ACC112 (cell line): ENCODE data around the gene EIPR1.

Source experiments
- H2AFZ ChIP-seq: fragments of 200-600 bp; sonication (generic); one replicate; pipeline ENCODE4 v1.6.0; 2017; ENCODE audit warnings: antibody characterized with exemption, low read length; ENCODE audit not compliant: unreplicated experiment
- H3K27ac ChIP-seq: fragments of 200-600 bp; sonication (generic); 2 replicates; pipeline ENCODE4 v1.5.1; 2014; ENCODE audit warnings: low read depth, mild to moderate bottlenecking, antibody characterized with exemption, low read length, moderate library complexity
- H3K27me3 ChIP-seq: fragments of 200-600 bp; sonication (generic); 2 replicates; pipeline ENCODE4 v1.6.1; 2014; ENCODE audit warnings: mild to moderate bottlenecking, antibody characterized with exemption, low read length, moderate library complexity, mixed read lengths; ENCODE audit not compliant: insufficient read depth
- H3K36me3 ChIP-seq: fragments of 200-600 bp; sonication (generic); 2 replicates; pipeline ENCODE4 v1.6.1; 2016; ENCODE audit warnings: mild to moderate bottlenecking, antibody characterized with exemption, low read length, moderate library complexity, mixed read lengths; ENCODE audit not compliant: insufficient read depth
- H3K4me1 ChIP-seq: fragments of 200-600 bp; sonication (generic); one replicate; pipeline ENCODE4 v1.6.1; 2016; ENCODE audit warnings: low read length, mixed read lengths; ENCODE audit not compliant: insufficient read depth, unreplicated experiment, control insufficient read depth
- H3K4me3 ChIP-seq: fragments of 200-600 bp; sonication (generic); 2 replicates; pipeline ENCODE4 v1.5.1; 2014; ENCODE audit warnings: mild to moderate bottlenecking, low read depth, low read length
- H3K79me2 ChIP-seq: fragments of 200-600 bp; sonication (generic); one replicate; pipeline ENCODE4 v1.6.0; 2016; ENCODE audit warnings: low read length; ENCODE audit not compliant: control insufficient read depth, unreplicated experiment, insufficient read depth

The EIPR1 gene

DNA sequence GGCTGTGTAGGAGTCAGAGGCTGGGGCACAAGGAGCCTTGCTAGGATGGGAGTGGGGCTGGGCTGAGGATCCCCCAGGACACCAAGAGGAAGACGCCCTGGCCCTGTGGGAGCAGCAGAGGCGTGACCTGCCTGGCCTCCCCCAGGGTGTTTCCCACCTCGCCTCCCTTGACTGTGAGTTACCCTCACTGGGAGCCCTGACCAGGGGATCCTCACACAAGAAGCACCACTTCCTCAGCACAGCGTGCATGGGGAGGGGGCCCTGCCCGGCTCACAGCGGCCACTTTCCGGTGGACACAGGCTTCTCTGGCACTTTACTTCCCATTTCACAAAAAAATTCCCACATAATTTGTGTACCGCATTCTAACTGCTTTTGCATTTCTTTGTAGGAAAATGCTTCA, 187.7 kb downstream of the EIPR1 start:
- H3K79me2 ChIP-seq, result no peaks in the 10 kb centered on the region
- no peak overlapping the region for H3K4me3 ChIP-seq
- no peak overlapping the region for H2AFZ ChIP-seq
- H3K27me3 ChIP-seq, result no peaks in the 10 kb centered on the region
- H3K27ac ChIP-seq, result no peak overlapping the region
- no peaks in the 10 kb centered on the region for H3K36me3 ChIP-seq
- H3K4me1 ChIP-seq, result no peaks in the 10 kb centered on the region

DNA sequence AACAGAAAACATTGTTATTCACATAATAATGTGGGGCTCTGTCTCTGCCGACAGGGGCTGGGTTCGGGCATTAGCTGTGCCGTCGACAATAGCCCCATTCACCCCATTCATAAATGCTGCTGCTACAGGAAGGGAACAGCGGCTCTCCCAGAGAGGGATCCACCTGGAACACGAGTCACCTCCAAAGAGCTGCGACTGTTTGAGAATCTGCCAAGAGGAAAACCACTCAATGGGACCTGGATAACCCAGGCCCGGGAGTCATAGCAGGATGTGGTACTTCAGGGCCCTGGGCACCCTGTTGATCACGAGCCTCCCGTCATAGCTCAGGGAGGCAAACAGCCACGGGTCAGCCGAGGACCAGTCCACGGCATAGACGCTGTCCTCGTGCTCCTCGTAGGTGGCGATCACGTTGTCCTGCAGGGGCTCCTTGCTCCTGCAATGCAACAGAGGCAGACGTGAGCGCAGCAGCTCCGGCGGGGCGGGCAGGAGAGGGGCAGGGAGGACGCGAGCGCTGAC, 188.5 kb downstream of the EIPR1 start:
- no peak overlapping the region for H2AFZ ChIP-seq
- no peaks in the 10 kb centered on the region for H3K27me3 ChIP-seq
- no peaks in the 10 kb centered on the region for H3K79me2 ChIP-seq
- no peak overlapping the region for H3K4me3 ChIP-seq
- H3K4me1 ChIP-seq, result no peaks in the 10 kb centered on the region
- no peaks in the 10 kb centered on the region for H3K36me3 ChIP-seq
- no peak overlapping the region for H3K27ac ChIP-seq

DNA sequence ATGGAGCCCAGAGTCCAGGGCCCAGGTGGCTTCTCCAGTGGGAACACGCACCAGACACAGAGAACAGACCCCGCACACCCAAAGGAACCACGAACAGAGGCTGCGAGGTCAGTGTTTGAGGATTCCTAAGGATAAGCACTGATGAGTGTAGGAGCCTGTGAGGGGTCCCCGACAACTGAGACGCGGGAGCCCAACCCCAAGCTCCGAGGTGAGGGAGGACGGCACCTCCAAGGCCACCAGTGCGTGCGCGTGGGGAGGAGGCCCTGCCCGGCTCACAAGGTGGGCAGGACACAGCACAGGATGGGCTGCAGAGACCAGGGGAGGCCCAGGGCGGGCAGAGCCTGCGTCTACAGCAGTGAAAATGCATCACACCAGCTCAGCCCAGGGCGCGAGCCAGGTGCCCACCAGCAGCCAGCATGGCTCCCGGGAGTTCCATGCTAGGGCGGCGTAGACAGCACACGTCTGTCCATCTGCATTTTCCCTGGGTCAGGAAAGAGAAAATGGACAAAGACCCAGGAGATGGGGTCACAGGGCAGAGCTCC, 189.1 kb downstream of the EIPR1 start:
- H3K27ac ChIP-seq, result no peak overlapping the region
- H3K4me3 ChIP-seq, result no peak overlapping the region
- no peaks in the 10 kb centered on the region for H3K36me3 ChIP-seq

DNA sequence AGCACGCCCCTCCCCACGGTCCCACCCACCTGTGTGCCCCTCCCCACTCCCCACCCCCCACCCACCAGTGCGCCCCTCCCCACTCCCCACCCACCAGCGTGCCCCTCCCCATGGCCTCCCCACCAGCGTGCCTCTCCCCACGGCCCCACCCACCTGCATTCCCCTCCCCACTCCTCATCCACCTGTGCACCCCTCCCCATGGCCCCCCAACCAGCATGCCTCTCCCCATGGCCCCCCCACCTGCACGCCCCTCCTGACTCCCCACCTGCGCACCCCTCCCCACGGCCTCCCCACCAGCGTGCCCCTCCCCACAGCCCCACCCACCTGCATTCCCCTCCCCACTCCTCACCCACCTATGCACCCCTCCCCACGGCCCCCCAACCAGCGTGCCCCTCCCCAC, 190.2 kb downstream of the EIPR1 start:
- no peaks in the 10 kb centered on the region for H3K27me3 ChIP-seq
- H3K27ac ChIP-seq, result no peak overlapping the region
- no peaks in the 10 kb centered on the region for H3K79me2 ChIP-seq
- H2AFZ ChIP-seq, result no peak overlapping the region
- H3K36me3 ChIP-seq, result no peaks in the 10 kb centered on the region
- no peaks in the 10 kb centered on the region for H3K4me1 ChIP-seq
- H3K4me3 ChIP-seq, result no peak overlapping the region

More for the DNA sequence above, 189.1 kb downstream of the EIPR1 start:
- Histone ChIP-seq H3K4me1 (no peaks in the 10 kb centered on the region), H3K79me2 (no peaks in the 10 kb centered on the region), H3K27me3 (no peaks in the 10 kb centered on the region), H2AFZ (no peak overlapping the region)

DNA sequence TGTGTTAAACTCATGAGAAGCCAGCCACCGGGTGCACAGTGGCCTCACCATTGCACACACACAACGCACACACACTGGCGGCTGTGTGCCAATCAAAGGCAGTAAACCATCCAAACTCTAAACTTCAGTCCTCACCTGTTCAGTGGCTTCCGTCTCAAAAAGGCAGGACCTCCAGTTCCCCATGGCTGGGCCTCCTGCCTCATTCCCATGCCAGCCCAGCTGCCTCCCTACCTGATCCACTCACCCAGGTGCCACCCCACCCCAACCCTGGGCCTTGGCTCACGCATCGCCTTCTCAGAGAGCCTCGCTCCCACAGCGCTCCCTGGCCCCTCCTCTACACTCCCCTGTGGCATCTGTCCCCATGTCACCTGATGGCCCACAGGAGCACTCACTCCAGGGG, 190.9 kb downstream of the EIPR1 start:
- no peaks in the 10 kb centered on the region for H3K79me2 ChIP-seq
- H2AFZ ChIP-seq, result no peak overlapping the region
- H3K36me3 ChIP-seq, result 0 out of 2 replicates have a peak, but pooled peaks cover 4% of the 10 kb centered on the region
- H3K4me1 ChIP-seq, result no peaks in the 10 kb centered on the region
- H3K27ac ChIP-seq, result no peak overlapping the region
- no peak overlapping the region for H3K4me3 ChIP-seq
- no peaks in the 10 kb centered on the region for H3K27me3 ChIP-seq

GRCh38 chr2:3185910-3186309, 191.7 kb downstream of the EIPR1 start:
- H3K27ac ChIP-seq, result no peak overlapping the region
- H3K4me1 ChIP-seq, result no peaks in the 10 kb centered on the region
- no peak overlapping the region for H3K4me3 ChIP-seq
- H3K27me3 ChIP-seq, result no peaks in the 10 kb centered on the region
- no peaks in the 10 kb centered on the region for H3K79me2 ChIP-seq
- H3K36me3 ChIP-seq, result 0 out of 2 replicates have a peak, but pooled peaks cover 4% of the 10 kb centered on the region
- no peak overlapping the region for H2AFZ ChIP-seq

GRCh38 chr2:3185256-3185655, 192.4 kb downstream of the EIPR1 start:
- no peak overlapping the region for H3K4me3 ChIP-seq
- H3K27ac ChIP-seq, result no peak overlapping the region
- 0 out of 2 replicates have a peak, but pooled peaks cover 4% of the 10 kb centered on the region for H3K36me3 ChIP-seq
- H3K79me2 ChIP-seq, result no peaks in the 10 kb centered on the region
- no peaks in the 10 kb centered on the region for H3K27me3 ChIP-seq
- H2AFZ ChIP-seq, result no peak overlapping the region
- H3K4me1 ChIP-seq, result no peaks in the 10 kb centered on the region

- 0 out of 2 replicates have a peak, but pooled peaks cover 4% of the 10 kb centered on the region for H3K36me3 ChIP-seq
Observed at GRCh38 chr2:3184167-3184566, 193.5 kb downstream of the EIPR1 start.

DNA sequence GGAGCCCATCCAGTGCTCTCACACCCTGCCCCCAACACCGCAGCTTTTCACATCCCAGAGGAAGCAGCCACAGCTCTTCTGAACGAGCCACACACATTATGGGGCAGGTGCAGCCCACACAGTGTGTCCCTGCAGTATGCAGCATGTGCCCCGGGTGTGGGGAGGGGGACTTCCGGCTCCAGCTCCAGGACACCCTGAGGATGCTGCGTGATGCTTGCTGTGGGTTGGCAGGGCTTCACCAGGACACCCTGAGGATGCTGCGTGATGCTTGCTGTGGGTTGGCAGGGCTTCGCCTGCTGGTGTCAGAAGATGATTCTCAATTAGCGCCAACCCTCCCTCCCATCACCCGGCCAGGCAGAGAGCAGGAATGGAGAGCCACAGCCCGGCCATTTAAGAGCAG, 193.9 kb downstream of the EIPR1 start:
- no peak overlapping the region for H2AFZ ChIP-seq
- H3K36me3 ChIP-seq, result 0 out of 2 replicates have a peak, but pooled peaks cover 4% of the 10 kb centered on the region
- H3K79me2 ChIP-seq, result no peaks in the 10 kb centered on the region
- H3K27me3 ChIP-seq, result no peaks in the 10 kb centered on the region
- H3K4me3 ChIP-seq, result no peak overlapping the region
- no peak overlapping the region for H3K27ac ChIP-seq
- no peaks in the 10 kb centered on the region for H3K4me1 ChIP-seq

More at GRCh38 chr2:3184167-3184566, 193.5 kb downstream of the EIPR1 start:
- Histone ChIP-seq H2AFZ (no peak overlapping the region), H3K79me2 (no peaks in the 10 kb centered on the region), H3K4me1 (no peaks in the 10 kb centered on the region), H3K27ac (no peak overlapping the region), H3K4me3 (no peak overlapping the region), H3K27me3 (no peaks in the 10 kb centered on the region)

- Histone ChIP-seq H3K4me3 (no peak overlapping the region), H3K27ac (no peak overlapping the region), H3K36me3 (0 out of 2 replicates have a peak, but pooled peaks cover 4% of the 10 kb centered on the region), H3K4me1 (no peaks in the 10 kb centered on the region), H2AFZ (no peak overlapping the region), H3K79me2 (no peaks in the 10 kb centered on the region), H3K27me3 (no peaks in the 10 kb centered on the region)
Observed at GRCh38 chr2:3182848-3183247, 194.8 kb downstream of the EIPR1 start.

- H3K79me2 ChIP-seq, result no peaks in the 10 kb centered on the region
- no peaks in the 10 kb centered on the region for H3K27me3 ChIP-seq
- H3K36me3 ChIP-seq, result 0 out of 2 replicates have a peak, but pooled peaks cover 4% of the 10 kb centered on the region
- H3K27ac ChIP-seq, result no peak overlapping the region
- no peak overlapping the region for H2AFZ ChIP-seq
- no peaks in the 10 kb centered on the region for H3K4me1 ChIP-seq
- no peak overlapping the region for H3K4me3 ChIP-seq
Observed at GRCh38 chr2:3181416-3182010, 196.1 kb downstream of the EIPR1 start.
